ENCODE data around the gene SLC25A1. TPM values are rescaled to one million over a fixed set of nuclear protein-coding genes. Genes with fewer than 3 reads are reported as not detected.
A peak's percentile ranks its signal among the peaks of the same experiment; 100 is the strongest.

SLC25A1 gene
- polyA plus RNA-seq, 2 of the 4 experiments (the other 2 are of a cell fraction), result 11.4 to 60.1 TPM

GRCh38 chr22:19173047-19174035 lies 5.2 kb downstream of the SLC25A1 start:
- ChIA-PET POLR2A (no interaction called here), CTCF (interaction anchor here (1.0 to 3.2 kb wide), 4 partner anchors 28 to 457 kb away, joined by 3 to 18 read pairs (median 4); partner anchors contain the start of gene ESS2)
- H3K4me1 ChIP-seq, result peaks cover 54% of the 10 kb centered on the region
- no peak for DNase-seq (ENCODE audit: low read depth in 1 of 2, low spot score in 1 of 2)
- no peak overlapping the region; the same call in 1 of the 3 replicates for H3K4me3 ChIP-seq
- H3K9me3 ChIP-seq, result no peaks in the 10 kb centered on the region
- WGBS (ENCODE audit: missing lambda C conversion rate), result 69% methylated on average over 12 of the region's 19 CpGs
- H3K27ac ChIP-seq, result peak overlapping the region in 1 of 2 experiments; percentile 99; a peak in 1 of 6 replicates
- H3K4me2 ChIP-seq, result peak overlapping the region; percentile 92
- no peak for ATAC-seq
- TF ChIP-seq CBX8 (IDR thresholded peaks at IDR 0.05), result no peak
- no peak for FAIRE-seq

GRCh38 chr22:19172213-19173046 lies 6.1 kb downstream of the SLC25A1 start:
- FAIRE-seq (no peak), DNase-seq (ENCODE audit: low read depth in 1 of 2, low spot score in 1 of 2) (no peak), ATAC-seq (no peak)
- POLR2A ChIA-PET, result no interaction called here
- TF ChIP-seq CHD4 (IDR thresholded peaks at IDR 0.05; ENCODE audit: borderline replicate concordance) (no peak), EP300 (IDR thresholded peaks at IDR 0.05) (no peak), FOSL2 (IDR thresholded peaks at IDR 0.05) (no peak), FOSL2 (CRISPR knock-in tag; IDR thresholded peaks at IDR 0.05) (no peak), MYC (IDR thresholded peaks at IDR 0.05; ENCODE audit: borderline replicate concordance, low read length) (no peak)
- CTCF ChIA-PET, result interaction anchor here (1.0 to 3.2 kb wide), 3 partner anchors 27 to 458 kb away, joined by 3 to 18 read pairs (median 4); partner anchors contain the start of gene ESS2
- Histone ChIP-seq H3K9me3 (no peaks in the 10 kb centered on the region), H3K4me3 (peak overlapping the region; percentile 93), H3K27ac (peak overlapping the region; percentile 95 to 99), H3K4me1 (peaks cover 53% of the 10 kb centered on the region), H3K4me2 (peak overlapping the region; percentile 92)
- WGBS (ENCODE audit: missing lambda C conversion rate), result 23% methylated on average over 10 of the region's 13 CpGs

- peaks cover 30% of the 10 kb centered on the region for H3K4me1 ChIP-seq
- DNase-seq (ENCODE audit: low read depth in 1 of 2, low spot score in 1 of 2), result no peak
- no peak overlapping the region for H3K27ac ChIP-seq
- H3K9me3 ChIP-seq, result no peaks in the 10 kb centered on the region
- ATAC-seq, result no peak
- WGBS (ENCODE audit: missing lambda C conversion rate), result 76% methylated on average over 6 of the region's 7 CpGs
- ChIA-PET CTCF (no interaction called here), POLR2A (no interaction called here)
- FAIRE-seq, result no peak
- no peak for TF ChIP-seq FOXS1 (CRISPR knock-in tag; IDR thresholded peaks at IDR 0.05)
- no peak for TF ChIP-seq HOXA7 (CRISPR knock-in tag; IDR thresholded peaks at IDR 0.05)
- TF ChIP-seq NPAS2 (CRISPR knock-in tag; IDR thresholded peaks at IDR 0.05; ENCODE audit: borderline replicate concordance), result no peak
- TF ChIP-seq TFCP2L1 (CRISPR knock-in tag; IDR thresholded peaks at IDR 0.05), result no peak
- TF ChIP-seq, protein P1, sequence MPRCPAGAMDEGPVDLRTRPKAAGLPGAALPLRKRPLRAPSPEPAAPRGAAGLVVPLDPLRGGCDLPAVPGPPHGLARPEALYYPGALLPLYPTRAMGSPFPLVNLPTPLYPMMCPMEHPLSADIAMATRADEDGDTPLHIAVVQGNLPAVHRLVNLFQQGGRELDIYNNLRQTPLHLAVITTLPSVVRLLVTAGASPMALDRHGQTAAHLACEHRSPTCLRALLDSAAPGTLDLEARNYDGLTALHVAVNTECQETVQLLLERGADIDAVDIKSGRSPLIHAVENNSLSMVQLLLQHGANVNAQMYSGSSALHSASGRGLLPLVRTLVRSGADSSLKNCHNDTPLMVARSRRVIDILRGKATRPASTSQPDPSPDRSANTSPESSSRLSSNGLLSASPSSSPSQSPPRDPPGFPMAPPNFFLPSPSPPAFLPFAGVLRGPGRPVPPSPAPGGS (IDR thresholded peaks at IDR 0.05), result no peak
- TF ChIP-seq CHD2 (IDR thresholded peaks at IDR 0.05; ENCODE audit: low read length, partially characterized antibody), result no peak
- no peak for TF ChIP-seq SMC3 (IDR thresholded peaks at IDR 0.05)
- no peak overlapping the region; the same call in 2 of the 3 replicates for H3K4me2 ChIP-seq
- H3K4me3 ChIP-seq, result no peak overlapping the region
These were observed 8.6 kb downstream of the SLC25A1 start for GRCh38 chr22:19169947-19170318.

DNA sequence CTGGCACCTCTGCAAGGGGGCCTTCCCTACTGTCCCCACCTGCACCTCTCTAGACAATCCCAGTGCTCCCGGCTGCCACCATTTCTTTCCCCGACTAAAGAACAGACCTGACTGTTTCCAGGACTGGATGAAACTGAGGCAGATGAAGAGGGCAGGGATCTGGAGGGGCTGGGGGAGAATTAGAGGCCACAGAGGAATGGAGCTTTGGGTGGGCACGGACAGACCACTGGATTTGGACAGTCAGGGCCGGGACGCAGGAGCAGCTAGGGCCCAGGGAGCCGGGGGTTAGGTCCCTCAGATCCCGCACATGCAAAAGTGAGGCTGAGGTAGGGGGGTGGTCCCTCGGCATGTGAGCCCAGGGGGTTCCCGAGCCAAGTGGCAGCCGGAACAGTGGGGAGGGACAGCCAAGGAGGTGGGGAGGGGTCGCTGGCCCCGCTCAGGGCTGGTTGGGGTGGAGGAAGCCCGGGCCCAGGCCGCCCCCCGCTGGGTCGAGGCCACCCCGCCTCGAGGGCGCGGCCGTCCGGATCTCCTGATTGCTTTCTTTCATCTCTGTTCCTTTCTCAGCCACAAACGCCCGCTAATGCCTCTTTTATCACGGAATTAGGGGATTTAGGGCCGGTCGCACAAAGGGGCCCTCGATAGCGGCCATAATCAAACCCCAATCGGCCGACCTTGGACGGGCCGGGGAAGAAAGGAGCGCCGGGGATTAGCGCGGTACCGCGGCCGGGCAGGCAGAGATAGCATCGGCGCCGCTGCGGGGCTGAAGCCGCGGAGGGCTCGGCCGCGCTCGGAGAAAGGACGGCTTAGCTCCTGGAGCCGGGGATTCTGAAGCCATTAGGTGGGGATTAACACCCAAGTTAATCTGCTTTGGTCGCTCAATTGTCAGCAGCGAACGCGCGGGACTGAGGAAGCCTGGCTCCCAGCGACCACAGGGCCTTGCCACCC lies 9.3 kb downstream of the SLC25A1 start:
- CTCF ChIA-PET, result no interaction called here
- Histone ChIP-seq H3K9me3 (peaks cover 2% of the 10 kb centered on the region; the same call in 1 of the 3 replicates), H3K4me1 (peaks cover 24% of the 10 kb centered on the region), H3K4me3 (no peak overlapping the region), H3K27ac (no peak overlapping the region), H3K4me2 (no peak overlapping the region)
- no peak for ATAC-seq
- no peak for FAIRE-seq
- no peak for DNase-seq (ENCODE audit: low read depth in 1 of 2, low spot score in 1 of 2)
- TF ChIP-seq, protein P2, sequence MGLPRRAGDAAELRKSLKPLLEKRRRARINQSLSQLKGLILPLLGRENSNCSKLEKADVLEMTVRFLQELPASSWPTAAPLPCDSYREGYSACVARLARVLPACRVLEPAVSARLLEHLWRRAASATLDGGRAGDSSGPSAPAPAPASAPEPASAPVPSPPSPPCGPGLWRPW (IDR thresholded peaks at IDR 0.05), result no peak
- no peak for TF ChIP-seq EP300 (IDR thresholded peaks at IDR 0.05)
- TF ChIP-seq RFX5 (IDR thresholded peaks at IDR 0.05), result no peak
- no peak for TF ChIP-seq ZNF302 (CRISPR knock-in tag; IDR thresholded peaks at IDR 0.05)
- POLR2A ChIA-PET, result no interaction called here
- 47% methylated on average over 45 of the region's 58 CpGs for WGBS (ENCODE audit: missing lambda C conversion rate)

Data from A549 (cell line).